ENCODE measurements around the gene IL17REL.
"Not testable (repeated sequence)": the region's sequence is repeated elsewhere in the genome, so short reads cannot be mapped to it uniquely, and the experiment has no call there.

Gene IL17REL

DNA sequence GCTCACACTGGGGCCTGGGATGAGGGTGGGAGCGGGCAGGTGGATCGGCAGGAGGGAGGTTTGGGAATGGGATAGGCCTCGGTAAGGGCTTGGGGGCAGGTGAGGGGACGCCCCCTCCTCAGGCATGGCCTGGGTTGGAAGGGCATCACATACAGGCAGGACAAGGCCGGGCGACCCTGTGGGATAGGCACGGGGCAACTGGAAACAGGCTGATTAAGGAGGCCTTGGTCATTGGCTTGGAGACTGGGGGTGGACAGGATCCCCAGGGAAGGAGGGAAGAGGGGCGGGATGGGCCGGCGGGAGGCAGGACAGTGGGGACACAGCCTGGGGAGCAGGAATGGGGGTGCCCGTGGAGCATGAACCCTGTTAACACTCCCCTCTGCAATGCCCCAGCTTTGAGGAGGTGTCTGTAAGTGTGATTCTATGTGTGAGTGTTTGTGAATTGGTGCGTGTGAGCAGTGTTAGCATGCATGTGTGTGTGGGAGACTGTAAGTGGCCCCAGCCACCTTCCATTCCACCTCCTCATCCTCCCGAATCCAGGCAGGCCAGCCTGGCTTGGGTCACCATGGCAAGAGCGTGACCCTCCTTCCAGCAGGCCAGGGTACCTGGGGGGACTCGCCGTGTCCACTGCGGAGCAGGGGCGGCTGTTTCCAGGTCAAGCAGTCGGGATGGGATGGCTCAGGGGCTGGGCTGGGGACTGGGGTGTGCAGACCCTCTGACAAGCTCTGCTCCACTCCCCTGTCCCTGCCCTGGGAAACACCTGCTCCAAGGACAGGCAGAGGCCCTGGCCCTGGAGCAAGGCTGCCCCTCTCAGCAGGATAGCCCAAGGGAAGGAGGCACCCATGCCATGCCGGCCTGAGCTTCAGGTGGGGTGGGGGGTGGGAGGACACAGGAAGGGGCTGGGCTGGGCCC lies 55.4 kb downstream of the IL17REL start:
- no peak for DNase-seq (ENCODE audit: low spot score)

DNA sequence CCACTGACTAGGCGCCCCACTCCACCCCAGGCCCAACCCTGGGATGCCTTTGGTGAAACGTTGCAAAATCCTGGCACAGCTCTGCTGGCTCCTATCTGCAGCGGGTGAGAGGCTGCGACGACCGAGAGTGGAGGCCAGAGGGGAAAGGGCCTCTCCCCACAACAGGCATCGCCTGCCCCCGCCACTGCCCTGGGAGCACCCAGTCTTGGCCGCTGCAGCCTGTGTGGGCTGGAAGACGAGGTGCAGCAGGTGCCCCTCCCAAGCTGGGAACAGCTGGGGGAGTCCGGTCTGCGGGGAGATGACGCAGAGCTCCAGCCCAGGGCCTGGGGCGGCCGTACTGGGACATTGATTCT lies 56.2 kb downstream of the IL17REL start:
- no peak for DNase-seq (ENCODE audit: low spot score)

DNA sequence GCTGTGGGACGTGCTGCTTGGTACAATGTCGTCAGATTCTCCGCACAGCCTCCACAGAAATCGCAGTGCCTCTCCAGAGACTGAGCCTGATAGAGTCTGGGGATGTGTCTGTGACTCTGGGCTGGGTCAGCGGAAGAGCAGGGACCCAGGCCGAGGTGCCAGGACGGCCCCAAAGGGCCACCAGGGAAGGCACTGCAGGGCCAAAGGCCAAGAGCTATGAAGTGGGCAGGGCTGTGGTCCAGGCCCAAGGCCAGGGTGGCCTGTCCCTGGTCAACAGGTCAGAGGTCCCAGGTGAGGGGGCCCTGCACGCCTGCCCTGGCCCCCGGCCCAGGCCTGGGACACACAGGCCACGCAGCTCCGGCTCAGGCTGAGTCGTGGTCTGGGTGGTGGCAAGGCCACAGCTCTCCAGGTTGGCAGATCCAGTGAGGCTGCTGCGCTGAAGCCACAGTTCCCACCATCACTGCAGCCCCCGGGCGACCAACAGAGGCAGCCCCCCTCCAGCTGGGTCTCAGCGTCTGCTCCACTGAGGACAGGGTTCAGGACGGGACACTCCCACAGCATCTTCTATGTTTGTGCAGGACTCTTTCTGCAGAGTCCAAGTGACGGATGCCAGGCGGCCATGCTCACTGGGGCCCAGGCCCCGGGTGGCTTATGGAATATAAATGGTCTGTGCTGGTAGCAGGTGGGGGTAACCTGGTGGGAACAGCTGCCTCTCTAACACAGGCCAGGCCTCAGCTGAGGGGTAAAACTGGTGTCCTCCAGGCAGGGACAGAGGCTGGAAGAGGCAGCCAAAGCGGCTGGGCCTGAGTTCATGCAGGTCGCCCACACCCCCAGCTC lies 56.8 kb downstream of the IL17REL start:
- DNase-seq (ENCODE audit: low spot score) = no peak

DNA sequence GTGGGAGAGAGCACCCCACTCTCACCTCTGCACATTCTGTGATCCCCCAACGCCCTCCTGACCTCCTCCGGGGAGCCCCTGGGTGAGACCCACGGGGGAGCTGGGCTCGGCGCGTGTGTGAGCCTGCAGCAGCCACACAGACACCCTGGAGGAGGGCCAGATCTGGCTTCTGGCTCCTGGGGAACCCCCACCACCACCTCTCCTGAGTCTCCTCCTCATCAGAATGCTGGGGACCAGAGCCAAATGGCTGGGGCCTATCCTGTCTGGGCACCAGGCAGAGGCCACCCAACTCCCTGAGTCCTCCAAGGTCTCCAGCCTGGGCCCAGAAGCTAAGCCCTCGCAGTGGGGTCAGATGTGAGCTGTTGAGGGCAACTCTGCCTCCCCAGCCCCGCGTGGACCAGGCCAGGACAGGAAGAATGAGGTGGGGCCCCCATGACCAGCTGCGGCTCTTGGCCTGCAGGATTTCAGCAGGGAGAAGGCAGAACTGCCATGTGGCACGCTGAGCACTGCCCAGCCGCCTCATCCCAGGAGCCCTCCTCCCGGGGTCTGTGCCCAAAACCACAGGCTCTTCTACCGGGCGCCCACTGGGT lies 57.5 kb downstream of the IL17REL start:
- no peak for DNase-seq (ENCODE audit: low spot score)

DNA sequence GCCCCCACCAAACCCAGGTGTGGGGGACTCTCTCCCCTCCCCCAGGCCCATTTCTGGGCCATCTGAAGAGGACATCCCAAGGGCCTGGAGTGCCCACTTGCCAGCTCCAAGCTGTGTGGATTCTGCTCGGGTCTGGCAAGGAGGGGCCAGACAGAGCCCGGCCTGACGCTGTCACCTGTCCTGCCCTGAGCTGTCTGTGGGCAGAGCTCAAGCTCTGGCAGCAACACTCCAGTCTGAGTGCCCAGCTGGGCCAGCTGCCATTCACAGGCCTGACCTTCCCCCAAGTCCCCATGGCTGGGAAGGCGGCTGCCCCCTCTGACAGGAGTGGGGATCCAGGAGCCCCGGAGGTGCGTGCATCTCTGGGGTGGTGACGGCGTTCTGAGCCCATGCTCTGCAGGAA lies 58.2 kb downstream of the IL17REL start:
- no peak for DNase-seq (ENCODE audit: low spot score)

- DNase-seq (ENCODE audit: low spot score) = no peak
Observed at GRCh38 chr22:49953680-49954344, 58.8 kb downstream of the IL17REL start.

DNA sequence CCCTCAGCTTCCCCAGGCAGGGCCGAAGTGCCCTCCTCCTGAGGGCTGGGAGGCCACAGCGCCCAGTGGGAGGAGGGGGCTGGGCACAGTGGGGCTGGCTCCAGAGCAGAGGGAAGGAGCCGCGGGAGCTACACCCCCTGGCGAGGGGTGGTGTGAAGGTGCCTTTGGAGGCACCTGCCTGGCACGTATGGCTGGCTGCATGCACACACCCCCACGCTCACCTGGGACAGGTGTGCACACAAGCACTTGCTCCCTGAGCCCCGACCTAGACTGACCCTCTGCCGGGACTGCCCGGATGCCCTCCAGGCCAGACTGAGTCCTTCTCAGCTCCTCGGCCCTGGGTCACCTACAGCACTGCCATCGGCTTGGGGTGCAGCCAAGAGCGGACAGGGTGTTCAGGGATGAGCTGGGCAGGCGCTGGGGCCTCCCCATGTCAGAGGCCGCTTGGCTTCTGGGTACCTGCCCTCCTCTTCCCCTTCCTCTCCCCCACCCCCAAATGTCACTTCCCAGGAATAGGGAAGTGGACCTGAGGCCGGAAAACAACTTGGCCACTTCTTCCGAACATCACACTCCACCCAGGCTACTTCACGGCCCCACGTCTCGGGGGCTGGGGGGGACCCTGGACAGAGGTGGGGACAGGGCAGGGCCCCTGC lies 59.4 kb downstream of the IL17REL start:
- DNase-seq (ENCODE audit: low spot score) = no peak

DNA sequence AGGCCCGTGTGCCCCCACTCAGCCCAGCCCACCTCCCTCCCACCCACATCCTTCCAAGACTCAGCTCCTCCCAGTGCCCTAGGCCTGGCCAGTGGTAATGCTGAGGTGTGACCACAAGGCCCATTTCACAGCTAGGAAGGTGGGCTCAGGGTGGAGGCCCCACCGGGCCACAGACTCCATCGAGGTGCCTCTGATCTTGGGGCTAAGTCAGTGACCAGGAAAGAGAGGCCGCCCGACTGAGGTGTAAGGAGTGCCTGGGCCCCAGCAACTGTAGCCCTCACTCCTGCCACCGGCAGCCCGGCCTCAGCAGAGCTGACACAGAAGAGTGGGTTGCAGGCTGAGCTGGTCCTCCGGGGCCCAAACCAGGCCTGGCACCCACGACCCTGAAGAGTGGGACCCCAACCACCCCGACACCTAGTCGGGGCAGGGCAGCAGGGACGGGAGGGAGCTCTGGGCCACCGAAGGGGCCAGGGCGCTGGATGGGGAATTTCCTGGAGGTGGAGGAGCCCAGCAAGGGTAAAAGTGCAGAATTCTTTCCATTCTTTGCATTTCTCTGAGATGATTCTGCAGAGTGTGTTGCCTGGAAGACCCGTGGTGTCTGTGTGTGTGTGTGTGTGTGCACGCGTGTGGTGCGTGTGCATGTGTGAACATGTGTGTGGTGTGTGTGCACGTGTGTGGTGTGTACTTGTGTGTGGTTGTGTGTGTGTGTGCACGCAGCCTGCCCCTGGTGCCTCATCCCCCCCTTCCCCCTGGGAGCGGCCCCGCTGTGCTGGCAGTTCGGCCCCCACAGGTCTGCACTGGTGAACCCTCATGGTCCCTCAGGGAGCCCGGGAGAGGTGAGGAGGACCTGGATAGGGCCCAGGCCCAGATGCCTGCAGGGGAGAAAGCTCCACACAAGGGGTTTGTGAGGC lies 60.3 kb downstream of the IL17REL start:
- DNase-seq (ENCODE audit: low spot score) = no peak

GRCh38 chr22:49951678-49951985 lies 60.9 kb downstream of the IL17REL start:
- DNase-seq (ENCODE audit: low spot score) = no peak

GRCh38 chr22:49951000-49951677 lies 61.4 kb downstream of the IL17REL start:
- DNase-seq (ENCODE audit: low spot score) = no peak

DNA sequence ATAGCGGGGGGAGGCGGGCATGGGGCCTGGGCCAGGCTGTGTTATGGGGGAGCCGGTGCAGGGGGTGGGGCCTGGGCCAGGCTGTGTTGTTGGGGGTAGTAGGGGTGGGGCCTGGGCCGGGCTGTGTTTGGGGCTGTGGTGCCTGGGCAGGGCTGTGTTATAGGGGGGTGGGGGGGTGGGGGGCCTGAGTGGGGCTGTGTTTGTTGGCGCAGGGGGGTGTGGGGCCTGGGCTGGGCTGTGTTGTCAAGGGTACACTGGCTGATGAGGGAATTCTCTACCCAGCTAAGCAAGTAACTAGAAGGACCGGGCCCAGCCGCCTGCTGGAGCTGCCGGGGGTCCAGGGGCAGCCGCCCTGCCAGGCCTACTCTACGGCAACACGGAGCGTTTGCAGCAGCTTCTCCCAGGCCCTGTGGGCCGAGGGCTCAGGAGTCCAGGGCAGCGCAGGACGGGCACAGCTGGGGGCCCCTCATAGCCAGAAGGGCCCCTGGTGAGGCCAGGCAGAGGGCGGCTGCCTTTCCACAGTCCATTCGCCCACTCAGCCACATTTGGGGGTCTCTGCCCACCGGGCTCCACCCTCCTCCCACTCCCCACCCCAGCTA lies 62.1 kb downstream of the IL17REL start:
- DNase-seq (ENCODE audit: low spot score) = no peak

DNA sequence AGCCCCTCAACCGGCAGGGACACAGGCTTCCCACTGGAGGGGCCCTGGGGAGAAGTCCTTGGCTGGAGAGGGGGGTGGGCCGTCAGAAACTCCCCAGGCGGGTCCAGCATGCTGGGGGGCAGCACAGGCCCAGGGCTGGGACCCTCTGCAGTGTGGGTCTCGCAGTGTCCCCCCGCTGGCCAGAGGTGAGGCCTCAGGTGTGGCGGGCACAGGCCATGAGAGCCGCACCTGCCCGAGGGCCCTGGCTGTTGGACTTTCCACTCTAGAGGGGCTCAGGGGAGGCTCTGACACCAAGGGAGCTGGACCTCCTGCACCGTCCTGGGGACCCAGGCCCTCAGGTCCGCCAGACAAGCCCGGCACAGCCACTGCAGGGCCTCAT lies 62.7 kb downstream of the IL17REL start:
- DNase-seq (ENCODE audit: low spot score) = no peak

DNA sequence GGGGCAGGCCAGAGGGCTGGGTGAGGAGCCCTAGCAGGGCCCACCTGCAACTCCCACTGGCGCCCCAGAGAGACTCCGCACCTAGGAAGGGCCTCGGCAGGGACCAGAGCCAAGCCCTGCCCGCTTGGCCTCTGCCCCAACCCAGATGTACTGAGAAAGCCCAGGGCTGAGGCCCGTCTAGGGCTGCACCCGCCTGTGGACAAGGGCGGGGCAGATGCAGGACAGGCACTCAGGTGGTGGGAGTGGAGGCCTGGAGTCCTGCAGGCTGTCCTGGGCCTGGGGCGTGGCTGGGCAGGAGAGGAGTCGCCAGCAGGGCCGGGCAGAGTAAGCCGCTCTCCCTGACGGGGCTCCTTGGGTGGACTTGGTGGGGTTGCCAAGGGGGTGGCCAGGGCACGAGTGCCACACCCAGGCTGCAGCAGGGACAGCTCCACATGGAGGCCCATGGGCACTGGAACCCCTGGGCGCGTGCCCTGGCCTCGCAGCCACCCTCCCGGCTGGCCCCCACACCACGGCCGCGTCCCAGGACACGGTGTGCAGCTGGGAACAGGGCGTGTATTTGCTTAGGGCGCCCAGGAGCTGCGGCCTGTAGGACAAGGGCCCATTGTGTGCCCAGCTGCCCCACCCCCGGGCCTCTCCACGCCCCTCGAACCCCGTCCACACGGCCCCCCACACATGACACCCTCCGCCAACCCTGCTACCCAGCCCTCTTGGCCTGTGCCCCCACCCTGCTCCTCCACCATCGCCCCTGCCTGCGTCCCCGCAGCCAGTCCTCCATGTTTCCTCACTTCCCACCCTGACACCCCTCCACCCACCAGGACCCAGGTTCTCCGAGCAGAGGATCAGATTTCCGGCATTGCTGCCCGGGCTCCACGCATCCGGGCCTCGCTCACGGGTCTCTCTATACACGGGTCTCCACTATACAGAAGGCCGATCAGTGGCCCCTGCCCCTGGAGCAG lies 63.3 kb downstream of the IL17REL start:
- no peak for DNase-seq (ENCODE audit: low spot score)

GRCh38 chr22:49948116-49948957 lies 64.2 kb downstream of the IL17REL start:
- DNase-seq (ENCODE audit: low spot score) = no peak

DNA sequence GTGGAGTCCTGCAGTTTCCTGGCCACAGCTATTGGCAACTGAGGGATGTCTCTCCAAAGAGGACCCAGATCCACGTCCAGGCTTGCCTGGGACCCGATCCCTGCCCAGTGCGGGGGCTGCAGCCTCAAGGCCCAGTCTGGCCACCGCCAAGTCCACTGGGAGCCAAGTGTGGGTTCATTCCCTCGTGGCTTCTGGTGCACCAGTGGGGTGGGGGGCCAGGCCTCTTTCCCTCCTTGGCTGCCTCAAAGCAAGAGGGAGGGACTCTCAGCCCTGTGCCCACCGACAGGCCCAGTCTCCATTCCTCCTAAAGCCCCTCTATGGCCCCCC lies 65.3 kb downstream of the IL17REL start:
- DNase-seq (ENCODE audit: low spot score) = no peak

- DNase-seq (ENCODE audit: low spot score) = no peak
Observed at GRCh38 chr22:49946612-49947295, 65.8 kb downstream of the IL17REL start.

GRCh38 chr22:49945042-49945794 lies 67.3 kb downstream of the IL17REL start:
- not testable (repeated sequence) for DNase-seq (ENCODE audit: low spot score)
